Fibroblast of skin of abdomen (primary cell): Measurements from ENCODE around the gene CASK.

Experiments
- DNase-seq: peaks from one replicate; pipeline ENCODE4 v3.0.0-alpha.2; 2013

The CASK gene

GRCh38 chrX:41912923-41913322 lies 10.4 kb downstream of the CASK start:
- no peak for DNase-seq

GRCh38 chrX:41909068-41909467 lies 14.3 kb downstream of the CASK start:
- DNase-seq, result no peak

- DNase-seq, result no peak
Observed at GRCh38 chrX:41906515-41907187, 16.7 kb downstream of the CASK start.

GRCh38 chrX:41903544-41903943 lies 19.8 kb downstream of the CASK start:
- DNase-seq, result no peak

- no peak for DNase-seq
Observed at GRCh38 chrX:41900321-41900720, 23.0 kb downstream of the CASK start.

- peak; percentile 23 for DNase-seq
Observed at GRCh38 chrX:41895826-41896225, 27.5 kb downstream of the CASK start.

GRCh38 chrX:41890026-41890423 lies 33.3 kb downstream of the CASK start:
- no peak for DNase-seq

GRCh38 chrX:41889317-41890025 lies 33.9 kb downstream of the CASK start:
- DNase-seq, result peak; percentile 1

- DNase-seq, result no peak
Observed at GRCh38 chrX:41887691-41888090, 35.7 kb downstream of the CASK start.

- no peak for DNase-seq
Observed at GRCh38 chrX:41885724-41886123, 37.6 kb downstream of the CASK start.

- no peak for DNase-seq
Observed at GRCh38 chrX:41881166-41881565, 42.2 kb downstream of the CASK start.

- DNase-seq, result no peak
Observed at GRCh38 chrX:41877167-41877566, 46.2 kb downstream of the CASK start.

- peak; percentile 4 for DNase-seq
Observed at GRCh38 chrX:41875142-41875541, 48.2 kb downstream of the CASK start.

GRCh38 chrX:41870719-41871151 lies 52.6 kb downstream of the CASK start:
- no peak for DNase-seq

GRCh38 chrX:41868392-41868977 lies 54.9 kb downstream of the CASK start:
- DNase-seq, result no peak

- DNase-seq, result no peak
Observed at GRCh38 chrX:41863343-41864203, 59.8 kb downstream of the CASK start.

GRCh38 chrX:41862562-41863184 lies 60.7 kb downstream of the CASK start:
- DNase-seq, result no peak

- no peak for DNase-seq
Observed at GRCh38 chrX:41858161-41858775, 65.1 kb downstream of the CASK start.

- no peak for DNase-seq
Observed at GRCh38 chrX:41857670-41858069, 65.7 kb downstream of the CASK start.

GRCh38 chrX:41846714-41847113 lies 76.6 kb downstream of the CASK start:
- DNase-seq, result no peak

GRCh38 chrX:41837270-41837944 lies 85.9 kb downstream of the CASK start:
- DNase-seq, result no peak
